GM12874 (cell line): ENCODE results near the gene RPTOR.

Experiments
- TF ChIP-seq, protein P1 (sequence below): IDR thresholded peaks from 2 replicates; pipeline ENCODE4 v1.5.1; 2011; ENCODE audit warnings: low read depth, mild to moderate bottlenecking, control low read depth, low read length, moderate library complexity; ENCODE audit not compliant: insufficient read depth

The RPTOR gene

DNA sequence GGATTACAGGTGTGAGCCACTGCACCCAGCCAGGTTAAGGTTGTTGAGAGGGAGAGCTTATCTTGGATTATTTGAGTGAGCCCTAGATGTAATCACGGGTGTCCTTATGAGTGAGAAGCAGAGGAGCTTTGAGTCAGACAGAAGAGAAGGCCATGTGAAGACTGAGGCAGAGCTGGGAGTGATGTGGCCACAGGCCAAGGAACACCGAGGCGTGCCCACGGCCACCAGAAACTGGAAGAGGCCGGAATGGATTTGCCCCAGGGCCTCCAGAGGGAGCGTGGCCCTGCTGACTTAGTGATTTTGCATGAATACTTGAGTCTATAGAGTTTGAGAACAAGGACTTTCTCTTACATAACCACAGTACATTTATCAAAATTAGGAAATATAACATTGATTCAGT, 137.7 kb downstream of the RPTOR start:
- TF ChIP-seq, protein P1, sequence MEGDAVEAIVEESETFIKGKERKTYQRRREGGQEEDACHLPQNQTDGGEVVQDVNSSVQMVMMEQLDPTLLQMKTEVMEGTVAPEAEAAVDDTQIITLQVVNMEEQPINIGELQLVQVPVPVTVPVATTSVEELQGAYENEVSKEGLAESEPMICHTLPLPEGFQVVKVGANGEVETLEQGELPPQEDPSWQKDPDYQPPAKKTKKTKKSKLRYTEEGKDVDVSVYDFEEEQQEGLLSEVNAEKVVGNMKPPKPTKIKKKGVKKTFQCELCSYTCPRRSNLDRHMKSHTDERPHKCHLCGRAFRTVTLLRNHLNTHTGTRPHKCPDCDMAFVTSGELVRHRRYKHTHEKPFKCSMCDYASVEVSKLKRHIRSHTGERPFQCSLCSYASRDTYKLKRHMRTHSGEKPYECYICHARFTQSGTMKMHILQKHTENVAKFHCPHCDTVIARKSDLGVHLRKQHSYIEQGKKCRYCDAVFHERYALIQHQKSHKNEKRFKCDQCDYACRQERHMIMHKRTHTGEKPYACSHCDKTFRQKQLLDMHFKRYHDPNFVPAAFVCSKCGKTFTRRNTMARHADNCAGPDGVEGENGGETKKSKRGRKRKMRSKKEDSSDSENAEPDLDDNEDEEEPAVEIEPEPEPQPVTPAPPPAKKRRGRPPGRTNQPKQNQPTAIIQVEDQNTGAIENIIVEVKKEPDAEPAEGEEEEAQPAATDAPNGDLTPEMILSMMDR, result no peak

DNA sequence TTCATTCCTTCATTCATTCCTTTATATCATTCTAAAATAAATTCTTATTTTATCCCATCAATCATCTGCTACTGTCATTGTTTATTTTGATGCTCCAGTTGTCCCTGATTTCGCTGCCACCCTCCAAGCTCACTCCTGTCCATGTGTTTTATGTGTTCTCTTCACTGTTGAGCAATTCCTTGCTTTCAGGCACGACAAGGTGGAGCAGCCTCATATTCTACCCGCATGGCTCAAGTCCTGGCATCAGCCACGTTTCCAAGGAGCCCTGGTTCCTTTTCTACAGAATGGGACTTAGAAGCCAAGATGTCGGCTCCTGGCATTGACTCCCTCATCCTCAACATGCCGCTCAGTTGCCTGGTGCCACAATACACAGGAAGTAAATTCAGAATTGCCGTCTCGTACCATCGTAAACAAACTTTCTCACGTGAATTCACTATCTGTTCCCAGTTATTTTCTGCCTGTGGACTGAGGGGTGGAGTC, 139.0 kb downstream of the RPTOR start:
- TF ChIP-seq, protein P1, result no peak

DNA sequence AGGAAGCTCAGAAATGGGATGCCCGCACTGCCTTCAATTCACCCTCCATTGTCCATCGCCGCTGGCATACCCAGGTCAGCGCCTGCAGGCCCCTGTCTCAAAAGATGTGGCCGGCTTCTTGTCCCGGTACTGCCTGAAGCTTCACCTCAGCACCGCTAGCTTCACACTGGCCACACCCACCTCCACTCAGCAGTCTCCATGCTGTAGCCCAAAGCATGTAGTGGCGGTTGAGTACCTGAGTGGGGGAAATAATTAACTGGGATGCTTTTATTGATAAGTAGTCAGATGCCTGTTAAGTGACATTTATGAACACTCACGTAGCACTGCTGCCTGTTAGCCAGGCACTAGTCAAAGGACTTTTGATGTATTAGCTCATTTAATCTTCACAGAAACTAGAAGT, 143.2 kb downstream of the RPTOR start:
- TF ChIP-seq, protein P1, result no peak

GRCh38 chr17:80689129-80689619, 144.5 kb downstream of the RPTOR start:
- TF ChIP-seq, protein P1, result no peak

- TF ChIP-seq, protein P1, result no peak
Measured at GRCh38 chr17:80691784-80692183, 147.1 kb downstream of the RPTOR start.

GRCh38 chr17:80692931-80693467, 148.4 kb downstream of the RPTOR start:
- TF ChIP-seq, protein P1, result no peak

- TF ChIP-seq, protein P1, result no peak
Measured at GRCh38 chr17:80693511-80693910, 148.9 kb downstream of the RPTOR start.
